ENCODE results near the gene NFATC1. TPM values are rescaled to one million over a fixed set of nuclear protein-coding genes. Genes with fewer than 3 reads are reported as not detected.

The NFATC1 gene
- polyA plus RNA-seq, 1 experiment = 0.73 TPM

DNA sequence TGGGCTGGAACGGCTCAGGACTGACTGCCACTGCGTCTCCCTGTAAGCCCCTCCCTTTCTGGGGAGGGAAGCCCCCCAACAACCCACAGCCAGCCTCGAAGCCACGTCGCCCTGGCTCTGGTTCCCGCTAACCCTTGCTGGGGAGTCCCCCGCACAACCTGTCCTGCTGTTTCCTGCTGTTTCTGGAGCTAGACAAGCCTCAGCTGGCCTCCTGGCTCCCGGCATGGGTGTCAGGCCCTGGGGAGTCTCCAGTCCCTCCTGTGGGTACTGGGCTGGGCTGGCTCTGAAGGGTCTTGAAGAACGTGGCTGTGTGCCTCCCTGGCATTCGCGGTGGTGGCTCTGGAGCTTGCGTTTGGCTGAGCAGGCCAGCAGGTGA lies 20.9 kb downstream of the NFATC1 start:
- DNase-seq (ENCODE audit: low read depth, low spot score) = no peak
- POLR2A ChIA-PET = no interaction called here
- CTCF ChIA-PET = no interaction called here

DNA sequence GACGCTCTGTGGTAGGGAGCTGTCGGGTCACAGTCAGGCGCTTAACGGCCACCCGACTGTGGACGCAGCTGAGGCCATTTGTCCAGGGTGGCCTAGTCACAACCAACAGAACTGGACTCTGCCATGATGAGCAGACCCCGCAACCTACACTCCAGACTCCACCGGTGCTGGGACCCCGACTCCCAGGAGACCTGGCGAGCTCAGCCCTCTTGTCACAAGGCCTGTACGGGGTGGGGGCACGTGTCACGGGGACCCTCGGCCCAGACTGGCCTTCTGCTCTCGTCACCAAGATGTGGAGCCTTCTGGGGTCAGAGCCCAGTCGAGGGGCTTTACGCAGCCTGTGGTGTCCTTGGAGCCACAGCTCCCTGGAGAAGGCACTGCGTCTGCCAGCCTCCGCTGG lies 22.5 kb downstream of the NFATC1 start:
- no peaks in the 10 kb centered on the region for H3K27me3 ChIP-seq (ENCODE audit: control insufficient read depth, insufficient read depth, low read length)
- CTCF ChIA-PET = no interaction called here
- POLR2A ChIA-PET = no interaction called here
- no peak overlapping the region for H3K27ac ChIP-seq (ENCODE audit: low read depth, low read length)
- H3K9me3 ChIP-seq (ENCODE audit: control insufficient read depth, insufficient read depth, low read length) = peaks cover under 1% of the 10 kb centered on the region; the same call in 1 of the 2 replicates
- TF ChIP-seq CTCF (IDR thresholded peaks at IDR 0.05; ENCODE audit: low read depth, low read length) = no peak
- no peak for DNase-seq (ENCODE audit: low read depth, low spot score)
- H3K4me3 ChIP-seq (ENCODE audit: low read depth, low read length) = no peak overlapping the region

More for the DNA sequence above, 20.9 kb downstream of the NFATC1 start:
- H3K27me3 ChIP-seq (ENCODE audit: control insufficient read depth, insufficient read depth, low read length) = no peaks in the 10 kb centered on the region
- H3K4me3 ChIP-seq (ENCODE audit: low read depth, low read length) = no peak overlapping the region
- no peak overlapping the region for H3K27ac ChIP-seq (ENCODE audit: low read depth, low read length)
- TF ChIP-seq CTCF (IDR thresholded peaks at IDR 0.05; ENCODE audit: low read depth, low read length) = no peak
- H3K9me3 ChIP-seq (ENCODE audit: control insufficient read depth, insufficient read depth, low read length) = no peaks in the 10 kb centered on the region; the same call in 1 of the 2 replicates

- TF ChIP-seq CTCF (IDR thresholded peaks at IDR 0.05; ENCODE audit: low read depth, low read length) = no peak
- H3K27ac ChIP-seq (ENCODE audit: low read depth, low read length) = no peak overlapping the region
- H3K27me3 ChIP-seq (ENCODE audit: control insufficient read depth, insufficient read depth, low read length) = no peaks in the 10 kb centered on the region
- no peak overlapping the region for H3K4me3 ChIP-seq (ENCODE audit: low read depth, low read length)
- ChIA-PET POLR2A (no interaction called here), CTCF (no interaction called here)
- DNase-seq (ENCODE audit: low read depth, low spot score) = no peak
- H3K9me3 ChIP-seq (ENCODE audit: control insufficient read depth, insufficient read depth, low read length) = peaks cover 4% of the 10 kb centered on the region; the same call in 1 of the 2 replicates
These were observed 22.9 kb downstream of the NFATC1 start for GRCh38 chr18:79418642-79419041.

DNA sequence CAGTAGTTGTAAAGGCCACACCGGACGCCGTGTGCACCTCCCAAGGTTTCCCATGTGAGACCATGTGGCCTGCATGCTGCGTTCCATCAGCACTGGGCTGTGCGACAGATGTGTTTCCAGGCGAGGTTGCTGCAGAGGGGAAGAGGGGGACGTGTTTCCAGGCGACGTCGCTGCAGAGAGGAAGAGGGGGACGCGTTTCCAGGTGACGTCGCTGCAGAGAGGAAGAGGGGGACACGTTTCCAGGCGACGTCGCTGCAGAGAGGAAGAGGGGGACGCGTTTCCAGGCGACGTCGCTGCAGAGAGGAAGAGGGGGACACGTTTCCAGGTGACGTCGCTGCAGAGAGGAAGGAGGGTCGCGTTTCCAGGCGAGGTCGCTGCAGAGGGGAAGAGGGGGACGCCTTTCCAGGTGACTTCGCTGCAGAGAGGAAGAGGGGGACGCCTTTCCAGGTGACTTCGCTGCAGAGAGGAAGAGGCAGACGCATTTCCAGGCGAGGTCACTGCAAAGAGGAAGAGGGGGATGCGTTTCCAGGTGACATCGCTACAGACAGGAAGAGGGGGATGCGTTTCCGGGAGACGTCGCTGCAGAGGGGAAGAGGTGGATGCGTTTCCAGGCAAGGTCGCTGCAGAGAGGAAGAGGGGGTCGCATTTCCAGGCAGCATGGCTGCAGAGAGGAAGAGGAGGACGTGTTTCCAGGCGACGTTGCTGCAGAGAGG lies 24.5 kb downstream of the NFATC1 start:
- DNase-seq (ENCODE audit: low read depth, low spot score) = no peak
- Histone ChIP-seq H3K27ac (ENCODE audit: low read depth, low read length) (no peak overlapping the region), H3K9me3 (ENCODE audit: control insufficient read depth, insufficient read depth, low read length) (peaks cover 10% of the 10 kb centered on the region; the same call in 1 of the 2 replicates), H3K4me3 (ENCODE audit: low read depth, low read length) (no peak overlapping the region), H3K27me3 (ENCODE audit: control insufficient read depth, insufficient read depth, low read length) (no peaks in the 10 kb centered on the region)
- TF ChIP-seq CTCF (IDR thresholded peaks at IDR 0.05; ENCODE audit: low read depth, low read length) = no peak
- CTCF ChIA-PET = no interaction called here
- POLR2A ChIA-PET = no interaction called here

GRCh38 chr18:79421275-79421857 lies 25.6 kb downstream of the NFATC1 start:
- TF ChIP-seq CTCF (IDR thresholded peaks at IDR 0.05; ENCODE audit: low read depth, low read length) = no peak
- DNase-seq (ENCODE audit: low read depth, low spot score) = no peak
- Histone ChIP-seq H3K4me3 (ENCODE audit: low read depth, low read length) (no peak overlapping the region), H3K27me3 (ENCODE audit: control insufficient read depth, insufficient read depth, low read length) (no peaks in the 10 kb centered on the region), H3K9me3 (ENCODE audit: control insufficient read depth, insufficient read depth, low read length) (peaks cover 10% of the 10 kb centered on the region; the same call in 1 of the 2 replicates), H3K27ac (ENCODE audit: low read depth, low read length) (no peak overlapping the region)
- CTCF ChIA-PET = no interaction called here
- POLR2A ChIA-PET = no interaction called here
